ENCODE measurements around the gene DCANP1.

The DCANP1 gene

DNA sequence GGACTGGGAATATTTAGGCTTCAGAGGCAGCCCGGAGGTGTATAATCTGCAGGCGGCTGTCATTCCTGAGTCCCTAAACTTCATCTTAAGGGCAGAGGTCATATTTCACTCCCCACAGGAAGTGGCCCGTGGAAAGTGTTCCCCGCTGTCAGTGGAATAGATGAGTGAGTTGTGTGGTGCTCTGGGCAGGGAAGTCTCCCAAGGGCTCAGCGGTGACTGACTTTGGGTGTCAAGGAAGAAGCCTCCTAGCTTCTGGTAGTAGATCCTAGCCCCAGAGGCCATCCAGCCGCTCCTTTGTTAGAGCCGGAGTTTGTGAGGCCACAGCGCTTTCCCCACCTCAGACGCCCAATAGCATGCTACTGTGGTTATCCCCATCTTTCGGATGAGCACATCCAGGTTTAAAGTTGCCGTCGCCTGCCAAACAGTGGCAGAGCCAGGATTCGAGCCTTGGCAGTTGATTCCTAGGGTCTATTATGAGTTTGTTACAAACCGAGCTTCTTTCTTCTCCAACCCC is 43.9 kb upstream of the DCANP1 start:
- H3K36me3 ChIP-seq (ENCODE audit: insufficient read depth, low read length): no peaks in the 10 kb centered on the region
- H3K27me3 ChIP-seq (ENCODE audit: insufficient read depth, low read length, poor library complexity, severe bottlenecking): no peaks in the 10 kb centered on the region
- H2AFZ ChIP-seq (ENCODE audit: low read length): no peak overlapping the region
- H3K9me2 ChIP-seq (replicated peaks; ENCODE audit: low read depth, low read length): no peaks in the 10 kb centered on the region
- H3K4me1 ChIP-seq (ENCODE audit: insufficient read depth, low read length, poor library complexity, severe bottlenecking): no peaks in the 10 kb centered on the region
- no peaks in the 10 kb centered on the region for H4K20me1 ChIP-seq (ENCODE audit: insufficient read depth, low read length, poor library complexity, severe bottlenecking)
- TF ChIP-seq, protein P1, sequence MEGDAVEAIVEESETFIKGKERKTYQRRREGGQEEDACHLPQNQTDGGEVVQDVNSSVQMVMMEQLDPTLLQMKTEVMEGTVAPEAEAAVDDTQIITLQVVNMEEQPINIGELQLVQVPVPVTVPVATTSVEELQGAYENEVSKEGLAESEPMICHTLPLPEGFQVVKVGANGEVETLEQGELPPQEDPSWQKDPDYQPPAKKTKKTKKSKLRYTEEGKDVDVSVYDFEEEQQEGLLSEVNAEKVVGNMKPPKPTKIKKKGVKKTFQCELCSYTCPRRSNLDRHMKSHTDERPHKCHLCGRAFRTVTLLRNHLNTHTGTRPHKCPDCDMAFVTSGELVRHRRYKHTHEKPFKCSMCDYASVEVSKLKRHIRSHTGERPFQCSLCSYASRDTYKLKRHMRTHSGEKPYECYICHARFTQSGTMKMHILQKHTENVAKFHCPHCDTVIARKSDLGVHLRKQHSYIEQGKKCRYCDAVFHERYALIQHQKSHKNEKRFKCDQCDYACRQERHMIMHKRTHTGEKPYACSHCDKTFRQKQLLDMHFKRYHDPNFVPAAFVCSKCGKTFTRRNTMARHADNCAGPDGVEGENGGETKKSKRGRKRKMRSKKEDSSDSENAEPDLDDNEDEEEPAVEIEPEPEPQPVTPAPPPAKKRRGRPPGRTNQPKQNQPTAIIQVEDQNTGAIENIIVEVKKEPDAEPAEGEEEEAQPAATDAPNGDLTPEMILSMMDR (conservative IDR thresholded peaks at IDR 0.05; ENCODE audit: low read length): no peak
- no peak for TF ChIP-seq EZH2phosphoT487 (IDR thresholded peaks at IDR 0.05; ENCODE audit: borderline replicate concordance)
- no peak overlapping the region for H3K9ac ChIP-seq (ENCODE audit: low read depth, low read length, poor library complexity, severe bottlenecking)
- H3K79me2 ChIP-seq (ENCODE audit: insufficient read depth, low read length): no peaks in the 10 kb centered on the region
- H3K9me3 ChIP-seq (ENCODE audit: insufficient read depth, low read depth, low read length): no peaks in the 10 kb centered on the region
- H3K4me2 ChIP-seq (ENCODE audit: low read depth, low read length, poor library complexity, severe bottlenecking): no peak overlapping the region
- no peak overlapping the region for H3K4me3 ChIP-seq (ENCODE audit: low read length, poor library complexity, severe bottlenecking)
- no peaks in the 10 kb centered on the region for H3F3A ChIP-seq (ENCODE audit: low read depth)

DNA sequence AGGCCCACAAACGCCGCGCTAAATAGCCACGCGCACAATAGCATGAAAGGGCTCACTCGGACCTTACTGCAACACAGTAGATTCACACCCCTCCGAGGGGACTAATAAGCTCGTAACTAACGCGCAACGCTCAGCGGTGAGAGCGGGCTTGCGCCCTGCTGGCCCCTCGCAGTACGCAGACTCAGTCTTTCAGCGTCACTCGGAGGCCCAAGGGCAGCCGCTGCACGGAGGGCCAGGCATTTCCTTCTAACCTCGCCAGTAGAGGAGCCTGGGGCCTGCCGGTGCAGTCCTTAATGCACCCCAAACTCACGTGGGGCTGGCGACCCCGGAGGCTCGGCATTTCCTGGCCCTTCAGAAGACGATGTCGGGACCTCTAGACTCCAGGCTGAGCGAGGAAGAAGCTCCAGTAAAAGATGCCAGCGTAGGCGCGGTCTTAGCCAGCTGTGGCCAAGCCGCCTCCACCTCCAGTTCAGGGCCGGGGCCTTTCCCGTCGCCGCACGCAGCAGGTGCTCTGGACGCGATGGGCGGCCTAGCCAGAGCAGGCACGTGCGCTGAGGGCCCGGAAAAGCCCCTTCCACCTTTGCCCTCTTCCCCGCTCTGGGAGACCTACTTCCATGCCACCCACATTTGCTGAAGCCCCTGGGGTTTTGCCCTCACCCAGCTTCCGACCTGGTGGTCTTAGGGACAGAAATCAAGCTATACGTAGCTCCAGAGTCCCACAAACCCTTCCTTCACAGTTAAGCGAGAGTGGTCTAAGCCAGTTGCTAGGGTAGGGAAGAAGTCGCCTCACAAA is 43.3 kb upstream of the DCANP1 start:
- Histone ChIP-seq H3K36me3 (ENCODE audit: insufficient read depth, low read length) (no peaks in the 10 kb centered on the region), H4K20me1 (ENCODE audit: insufficient read depth, low read length, poor library complexity, severe bottlenecking) (no peaks in the 10 kb centered on the region), H3K9me2 (replicated peaks; ENCODE audit: low read depth, low read length) (no peaks in the 10 kb centered on the region), H3K4me1 (ENCODE audit: insufficient read depth, low read length, poor library complexity, severe bottlenecking) (no peaks in the 10 kb centered on the region), H3K4me2 (ENCODE audit: low read depth, low read length, poor library complexity, severe bottlenecking) (no peak overlapping the region), H3K4me3 (ENCODE audit: low read length, poor library complexity, severe bottlenecking) (no peak overlapping the region), H3K27me3 (ENCODE audit: insufficient read depth, low read length, poor library complexity, severe bottlenecking) (no peaks in the 10 kb centered on the region), H3F3A (ENCODE audit: low read depth) (no peaks in the 10 kb centered on the region), H3K79me2 (ENCODE audit: insufficient read depth, low read length) (no peaks in the 10 kb centered on the region), H3K9me3 (ENCODE audit: insufficient read depth, low read depth, low read length) (no peaks in the 10 kb centered on the region), H2AFZ (ENCODE audit: low read length) (no peak overlapping the region), H3K9ac (ENCODE audit: low read depth, low read length, poor library complexity, severe bottlenecking) (no peak overlapping the region)
- no peak for TF ChIP-seq EZH2phosphoT487 (IDR thresholded peaks at IDR 0.05; ENCODE audit: borderline replicate concordance)
- TF ChIP-seq, protein P1 (conservative IDR thresholded peaks at IDR 0.05; ENCODE audit: low read length): no peak

DNA sequence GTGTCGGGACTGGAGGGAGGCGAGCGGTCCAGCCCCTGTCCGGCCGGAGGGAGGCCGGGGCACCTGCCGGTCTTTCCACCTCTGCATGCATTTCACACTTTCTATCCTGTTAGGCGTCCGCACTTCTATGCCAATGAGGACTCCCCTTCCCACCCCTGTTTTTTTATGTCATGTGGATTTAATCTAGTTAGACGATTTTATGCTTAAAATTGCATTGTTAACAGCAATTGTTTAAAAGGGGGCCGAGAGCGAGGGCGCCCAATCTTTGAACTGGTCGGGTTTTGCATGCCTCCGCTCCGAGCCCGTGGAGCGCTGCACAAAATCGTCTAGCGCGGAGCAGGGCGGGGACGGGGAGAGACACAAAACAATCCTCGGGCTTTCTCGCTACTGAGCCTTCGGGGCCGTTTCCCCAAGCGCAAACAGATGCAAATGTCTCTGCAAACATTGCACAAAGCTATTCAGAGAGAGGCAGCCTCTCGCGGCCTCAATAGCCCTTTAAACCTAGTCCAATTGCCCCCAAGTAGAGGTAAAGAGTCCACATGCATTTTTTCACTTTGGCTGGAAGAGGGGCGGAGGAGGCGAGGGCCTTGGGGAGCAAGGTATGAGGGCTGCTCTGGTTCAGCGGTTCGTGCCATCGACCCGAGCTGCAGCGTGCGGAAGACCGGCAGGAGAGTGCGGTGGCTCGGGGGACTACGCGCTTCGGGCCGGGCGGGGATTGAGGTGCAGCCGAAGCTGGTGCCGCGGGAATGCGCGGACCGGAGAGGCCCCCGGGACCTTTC is 42.5 kb upstream of the DCANP1 start:
- no peak overlapping the region for H2AFZ ChIP-seq (ENCODE audit: low read length)

More for the DNA sequence above, 42.5 kb upstream of the DCANP1 start:
- Histone ChIP-seq H4K20me1 (ENCODE audit: insufficient read depth, low read length, poor library complexity, severe bottlenecking) (no peaks in the 10 kb centered on the region), H3K27me3 (ENCODE audit: insufficient read depth, low read length, poor library complexity, severe bottlenecking) (no peaks in the 10 kb centered on the region), H3K9ac (ENCODE audit: low read depth, low read length, poor library complexity, severe bottlenecking) (no peak overlapping the region), H3F3A (ENCODE audit: low read depth) (no peaks in the 10 kb centered on the region), H3K79me2 (ENCODE audit: insufficient read depth, low read length) (no peaks in the 10 kb centered on the region), H3K4me3 (ENCODE audit: low read length, poor library complexity, severe bottlenecking) (no peak overlapping the region), H3K9me3 (ENCODE audit: insufficient read depth, low read depth, low read length) (no peaks in the 10 kb centered on the region), H3K4me1 (ENCODE audit: insufficient read depth, low read length, poor library complexity, severe bottlenecking) (no peaks in the 10 kb centered on the region), H3K4me2 (ENCODE audit: low read depth, low read length, poor library complexity, severe bottlenecking) (no peak overlapping the region), H3K9me2 (replicated peaks; ENCODE audit: low read depth, low read length) (no peaks in the 10 kb centered on the region), H3K36me3 (ENCODE audit: insufficient read depth, low read length) (no peaks in the 10 kb centered on the region)
- TF ChIP-seq, protein P1 (conservative IDR thresholded peaks at IDR 0.05; ENCODE audit: low read length): no peak
- no peak for TF ChIP-seq EZH2phosphoT487 (IDR thresholded peaks at IDR 0.05; ENCODE audit: borderline replicate concordance)

Measured in Loucy (cell line).